Naive thymus-derived CD4-positive, alpha-beta T cell (primary cell): ENCODE data around the gene PLEKHG4B. TPM values are rescaled to one million over a fixed set of nuclear protein-coding genes. Genes with fewer than 3 reads are reported as not detected.
"Not testable (repeated sequence)": the region's sequence is repeated elsewhere in the genome, so short reads cannot be mapped to it uniquely, and the experiment has no call there.

Experiments
- ATAC-seq: fragments of 150-1000 bp; cut with Tn5 transposase; 2 replicates; pipeline ENCODE4 v1.10.0; 2021; ENCODE audit warnings: mild to moderate bottlenecking, moderate library complexity
- CTCF ChIA-PET: fragments of 350-600 bp; sonication (Branson Sonifier 250); formaldehyde crosslinking; loops from one replicate; lab custom pipeline; 2021; ENCODE audit warnings: antibody characterized with exemption; lab: Charles Lee
- POLR2A ChIA-PET: fragments of 350-600 bp; sonication (Branson Sonifier 250); formaldehyde crosslinking; loops from one replicate; lab custom pipeline; 2021; ENCODE audit warnings: antibody characterized with exemption, inconsistent platforms; lab: Charles Lee
- DNase-seq, 9 donors: peaks; one replicate each; pipeline versions ENCODE4 v3.0.0 to v3.0.0-alpha.2; 2020 to 2022; ENCODE audit warnings: mixed read lengths in 1 of 9
- H3K27ac ChIP-seq: one replicate; pipeline ENCODE4 v1.7.0; 2013; ENCODE audit warnings: mild to moderate bottlenecking, low read depth, low read length, moderate library complexity
- H3K27me3 ChIP-seq, 2 donors: one replicate each; pipeline ENCODE4 v1.7.0; 2013; ENCODE audit warnings: low read length in 2 of 2, mild to moderate bottlenecking in 2 of 2, moderate library complexity in 2 of 2; ENCODE audit not compliant: control insufficient read depth in 2 of 2, insufficient read depth in 2 of 2
- H3K36me3 ChIP-seq, 3 experiments: 1 replicate in 2 of 3; 2 replicates in 1 of 3; pipeline ENCODE4 v1.7.0; 2013; ENCODE audit warnings: low read length in 3 of 3, mild to moderate bottlenecking in 3 of 3, moderate library complexity in 1 of 3; ENCODE audit not compliant: insufficient read depth in 3 of 3, control insufficient read depth in 2 of 3
- H3K4me1 ChIP-seq, 2 donors: one replicate each; pipeline ENCODE4 v1.7.0; 2013; ENCODE audit warnings: low read length in 2 of 2, mild to moderate bottlenecking in 2 of 2, moderate library complexity in 1 of 2; ENCODE audit not compliant: control insufficient read depth in 2 of 2, insufficient read depth in 2 of 2
- H3K4me3 ChIP-seq: 2 replicates; pipeline ENCODE4 v1.7.0; 2013; ENCODE audit warnings: mild to moderate bottlenecking, low read length
- H3K9me3 ChIP-seq, 3 experiments: 1 replicate in 2 of 3; 2 replicates in 1 of 3; pipeline ENCODE4 v1.7.0; 2013; ENCODE audit warnings: low read length in 3 of 3; ENCODE audit not compliant: control insufficient read depth in 2 of 3
- H3K27ac Mint-ChIP-seq, 9 donors: one replicate each; pipeline ENCODE4 v1.8.0; 2020 to 2022; ENCODE audit warnings: mixed read lengths in 9 of 9, mild to moderate bottlenecking in 8 of 9, moderate library complexity in 5 of 9, inconsistent platforms in 2 of 9
- H3K27me3 Mint-ChIP-seq, 5 donors: one replicate each; pipeline ENCODE4 v1.8.0; 2021 to 2022; ENCODE audit warnings: mixed read lengths in 5 of 5, mild to moderate bottlenecking in 1 of 5
- H3K36me3 Mint-ChIP-seq, 5 donors: one replicate each; pipeline ENCODE4 v1.8.0; 2020 to 2022; ENCODE audit warnings: mixed read lengths in 5 of 5, mild to moderate bottlenecking in 3 of 5, inconsistent platforms in 1 of 5
- H3K4me1 Mint-ChIP-seq, 7 donors: one replicate each; pipeline ENCODE4 v1.8.0; 2020 to 2022; ENCODE audit warnings: mixed read lengths in 7 of 7, mild to moderate bottlenecking in 3 of 7, inconsistent platforms in 1 of 7
- H3K4me3 Mint-ChIP-seq, 10 donors: one replicate each; pipeline ENCODE4 v1.8.0; 2020 to 2022; ENCODE audit warnings: mild to moderate bottlenecking in 10 of 10, mixed read lengths in 10 of 10, moderate library complexity in 6 of 10, inconsistent platforms in 2 of 10
- H3K9me3 Mint-ChIP-seq, 11 donors: one replicate each; pipeline ENCODE4 v1.8.0; 2020 to 2022; ENCODE audit warnings: mixed read lengths in 11 of 11, mild to moderate bottlenecking in 4 of 11, inconsistent platforms in 1 of 11, moderate library complexity in 1 of 11
- intact Hi-C, 2 donors: fragments of 100-400 bp; cut with micrococcal nuclease; formaldehyde crosslinking; loops; one replicate each; pipeline ENCODE4 v1.15.1; 2023
- polyA plus RNA-seq, 2 donors: library from polyadenylated mRNA; unstranded; fragments of 300-500 nt; fragmentation: Illumina TruSeq; gene quantifications; one replicate each; pipeline ENCODE4 v1.2.3, GENCODE V29; 2021
- total RNA-seq, 6 experiments: library from RNA in 5 of 6; stranded (reverse) in 5 of 6; gene quantifications; 1 replicate in 5 of 6; 2 replicates in 1 of 6; pipeline ENCODE4 v1.2.3 and lab custom pipeline; 2021 to 2026

PLEKHG4B gene
- total RNA-seq (1 to 10 TPM in 1 of 5 experiments, under 1 TPM in 1, not detected in 3; 0.39 to 2.0 TPM), polyA plus RNA-seq (not detected), total RNA-seq (lab: John Stamatoyannopoulos, UW) (not detected)

- Mint-ChIP-seq H3K27ac (no peak within 1 kb of the TSS), H3K36me3 (no peaks in the 10 kb centered on the region), H3K9me3 (peaks cover 0 to 2% (median 0%) of the 10 kb centered on the region in 11 donors), H3K27me3 (peaks cover 47 to 75% (median 50%) of the 10 kb centered on the region in 5 donors), H3K4me1 (peaks cover 0 to 12% (median 3%) of the 10 kb centered on the region in 7 donors), H3K4me3 (peak within 1 kb of the TSS in 8 of 10 donors; percentile 9 to 80 (median 59))
- DNase-seq (no peak), ATAC-seq (peak; percentile 37)
- Histone ChIP-seq H3K9me3 (no peaks in the 10 kb centered on the region), H3K27ac (no peak within 1 kb of the TSS), H3K27me3 (peaks cover 0 to 8% of the 10 kb centered on the region in 2 donors), H3K36me3 (no peaks in the 10 kb centered on the region), H3K4me3 (no peak within 1 kb of the TSS), H3K4me1 (no peaks in the 10 kb centered on the region)
- intact Hi-C loops: no loop called here
- ChIA-PET CTCF (no interaction called here), POLR2A (no interaction called here)
Observed at GRCh38 chr5:91556-92263, at the start of gene PLEKHG4B. PLEKHG4B (plus strand) TSS chr5:92168; CDS start chr5:92232, 64 bp downstream.

- no peaks in the 10 kb centered on the region for H3K9me3 ChIP-seq
- H3K4me1 ChIP-seq: no peaks in the 10 kb centered on the region
- no peaks in the 10 kb centered on the region for H3K4me1 Mint-ChIP-seq
- H3K27me3 ChIP-seq: no peaks in the 10 kb centered on the region
- H3K27ac ChIP-seq: no peak overlapping the region
- no peak overlapping the region for H3K4me3 ChIP-seq
- peaks cover 10 to 50% (median 47%) of the 10 kb centered on the region in 5 donors for H3K27me3 Mint-ChIP-seq
- peaks cover 0 to 2% (median 0%) of the 10 kb centered on the region in 11 donors for H3K9me3 Mint-ChIP-seq
- POLR2A ChIA-PET: no interaction called here
- DNase-seq: no peak
- no peak overlapping the region for H3K4me3 Mint-ChIP-seq
- no peaks in the 10 kb centered on the region for H3K36me3 Mint-ChIP-seq
- no peak for ATAC-seq
- intact Hi-C loops: no loop called here
- no peak overlapping the region for H3K27ac Mint-ChIP-seq
- CTCF ChIA-PET: no interaction called here
- H3K36me3 ChIP-seq: no peaks in the 10 kb centered on the region
Observed at GRCh38 chr5:42250-42649, 49.7 kb upstream of the PLEKHG4B start.

- DNase-seq: no peak
- ChIA-PET CTCF (interaction anchor here (0.6 kb wide), 1 partner anchor 1476 kb away, joined by 5 read pairs; the partner anchor contains the start of gene LPCAT1), POLR2A (no interaction called here)
- no peak overlapping the region for H3K27ac ChIP-seq
- intact Hi-C loops: no loop called here
- H3K36me3 Mint-ChIP-seq: peaks cover 0 to 5% (median 0%) of the 10 kb centered on the region in 5 donors
- no peaks in the 10 kb centered on the region for H3K4me1 ChIP-seq
- H3K27me3 ChIP-seq: no peaks in the 10 kb centered on the region
- no peak overlapping the region for H3K4me3 Mint-ChIP-seq
- no peak overlapping the region for H3K27ac Mint-ChIP-seq
- H3K9me3 ChIP-seq: peaks cover 0 to 5% (median 0%) of the 10 kb centered on the region in 3 experiments
- H3K4me1 Mint-ChIP-seq: peaks cover 0 to 3% (median 0%) of the 10 kb centered on the region in 7 donors
- peaks cover 0 to 13% (median 7%) of the 10 kb centered on the region in 11 donors for H3K9me3 Mint-ChIP-seq
- peaks cover 18 to 52% (median 36%) of the 10 kb centered on the region in 5 donors for H3K27me3 Mint-ChIP-seq
- no peak overlapping the region for H3K4me3 ChIP-seq
- no peak for ATAC-seq
- no peaks in the 10 kb centered on the region for H3K36me3 ChIP-seq
Observed at GRCh38 chr5:48192-48591, 43.8 kb upstream of the PLEKHG4B start.

GRCh38 chr5:49530-49929 is 42.4 kb upstream of the PLEKHG4B start:
- H3K9me3 ChIP-seq, H3K4me3 ChIP-seq, H3K27me3 ChIP-seq, H3K36me3 Mint-ChIP-seq, H3K4me1 Mint-ChIP-seq, CTCF ChIA-PET, H3K27ac Mint-ChIP-seq, DNase-seq, POLR2A ChIA-PET, intact Hi-C loops, H3K4me1 ChIP-seq, H3K27ac ChIP-seq, H3K4me3 Mint-ChIP-seq, ATAC-seq, H3K36me3 ChIP-seq: not testable (repeated sequence)
- peaks cover 0 to 13% (median 7%) of the 10 kb centered on the region in 11 donors for H3K9me3 Mint-ChIP-seq
- H3K27me3 Mint-ChIP-seq: peaks cover 24 to 46% (median 41%) of the 10 kb centered on the region in 5 donors

- CTCF ChIA-PET: no interaction called here
- Histone ChIP-seq H3K36me3 (no peaks in the 10 kb centered on the region), H3K9me3 (peaks cover 0 to 5% (median 0%) of the 10 kb centered on the region in 3 experiments), H3K27ac (no peak overlapping the region), H3K4me3 (no peak overlapping the region), H3K4me1 (no peaks in the 10 kb centered on the region), H3K27me3 (no peaks in the 10 kb centered on the region)
- peaks cover 0 to 4% (median 2%) of the 10 kb centered on the region in 7 donors for H3K4me1 Mint-ChIP-seq
- ATAC-seq (no peak), DNase-seq (no peak)
- no peak overlapping the region for H3K27ac Mint-ChIP-seq
- H3K36me3 Mint-ChIP-seq: peaks cover 0 to 5% (median 0%) of the 10 kb centered on the region in 5 donors
- peaks cover 26 to 47% (median 40%) of the 10 kb centered on the region in 5 donors for H3K27me3 Mint-ChIP-seq
- H3K9me3 Mint-ChIP-seq: peaks cover 0 to 13% (median 7%) of the 10 kb centered on the region in 11 donors
- POLR2A ChIA-PET: no interaction called here
- H3K4me3 Mint-ChIP-seq: no peak overlapping the region
- intact Hi-C loops: no loop called here
Observed at GRCh38 chr5:49953-50544, 41.9 kb upstream of the PLEKHG4B start.

GRCh38 chr5:50724-51499 is 41.1 kb upstream of the PLEKHG4B start:
- H3K4me3 Mint-ChIP-seq: peak overlapping the region in 1 of 10 donors; percentile 16
- Histone ChIP-seq H3K27me3 (no peaks in the 10 kb centered on the region), H3K36me3 (no peaks in the 10 kb centered on the region), H3K9me3 (peaks cover 0 to 5% (median 0%) of the 10 kb centered on the region in 3 experiments), H3K27ac (no peak overlapping the region), H3K4me1 (no peaks in the 10 kb centered on the region), H3K4me3 (no peak overlapping the region)
- DNase-seq (no peak), ATAC-seq (no peak)
- H3K36me3 Mint-ChIP-seq: peaks cover 0 to 5% (median 0%) of the 10 kb centered on the region in 5 donors
- H3K9me3 Mint-ChIP-seq: peaks cover 0 to 19% (median 7%) of the 10 kb centered on the region in 11 donors
- POLR2A ChIA-PET: no interaction called here
- intact Hi-C loops: no loop called here
- H3K4me1 Mint-ChIP-seq: peaks cover 0 to 7% (median 3%) of the 10 kb centered on the region in 7 donors
- no peak overlapping the region for H3K27ac Mint-ChIP-seq
- CTCF ChIA-PET: no interaction called here
- peaks cover 25 to 47% (median 41%) of the 10 kb centered on the region in 5 donors for H3K27me3 Mint-ChIP-seq
